WTC11 (cell line): ENCODE measurements around the gene UNC79. TPM values are rescaled to one million over a fixed set of nuclear protein-coding genes. Genes with fewer than 3 reads are reported as not detected.

ENCODE experiments used
- ATAC-seq: fragments of 200-7000 bp; cut with Tn5 transposase; 2 replicates; pipeline ENCODE4 v1.10.0; 2021; ENCODE audit warnings: mild to moderate bottlenecking, moderate library complexity
- CTCF ChIA-PET: fragments of 300-600 bp; sonication (Branson Sonifier 250); formaldehyde crosslinking; loops from one replicate; lab custom pipeline; 2021; ENCODE audit warnings: antibody characterized with exemption; lab: Charles Lee
- POLR2A ChIA-PET: fragments of 350-600 bp; sonication (Branson Sonifier 250); formaldehyde crosslinking; loops from one replicate; lab custom pipeline; 2021; ENCODE audit warnings: antibody characterized with exemption; lab: Charles Lee
- DNase-seq: peaks from one replicate; pipeline ENCODE4 v3.0.0; 2021; ENCODE audit warnings: low spot score
- H3K27ac Mint-ChIP-seq: 2 replicates; pipeline ENCODE4 v1.8.0; 2021; ENCODE audit warnings: mixed read lengths
- H3K27me3 Mint-ChIP-seq: 2 replicates; pipeline ENCODE4 v1.8.0; 2021; ENCODE audit warnings: low read depth, mild to moderate bottlenecking, moderate library complexity, mixed read lengths
- H3K36me3 Mint-ChIP-seq: 2 replicates; pipeline ENCODE4 v1.8.0; 2021; ENCODE audit warnings: mixed read lengths
- H3K4me1 Mint-ChIP-seq: 2 replicates; pipeline ENCODE4 v1.8.0; 2022; ENCODE audit warnings: mixed read lengths
- H3K4me3 Mint-ChIP-seq: 2 replicates; pipeline ENCODE4 v1.8.0; 2021; ENCODE audit warnings: mild to moderate bottlenecking, moderate library complexity, mixed read lengths
- H3K9me3 Mint-ChIP-seq: 2 replicates; pipeline ENCODE4 v1.8.0; 2021; ENCODE audit warnings: mixed read lengths
- ATF6 ChIP-seq: sonication (generic); formaldehyde crosslinking; IDR thresholded peaks from 2 replicates; pipeline ENCODE4 v1.8.1; 2023; ENCODE audit warnings: mild to moderate bottlenecking, missing genetic modification reagents
- CBFB ChIP-seq: sonication (generic); formaldehyde crosslinking; IDR thresholded peaks from 2 replicates; pipeline ENCODE4 v1.8.1; 2022; ENCODE audit warnings: mild to moderate bottlenecking, low read depth, missing genetic modification reagents
- CTCF ChIP-seq: fragments of 200-600 bp; IDR thresholded peaks from 2 replicates; pipeline ENCODE4 v1.8.0; 2022; ENCODE audit warnings: antibody characterized with exemption
- ETV6 ChIP-seq: sonication (generic); formaldehyde crosslinking; IDR thresholded peaks from 2 replicates; pipeline ENCODE4 v1.8.1; 2022; ENCODE audit warnings: mild to moderate bottlenecking, missing genetic modification reagents
- GRHL2 ChIP-seq: fragments of 250-450 bp; sonication (Bioruptor Pico); IDR thresholded peaks from 2 replicates; pipeline ENCODE4 v1.8.0; 2022; ENCODE audit warnings: mild to moderate bottlenecking, moderate library complexity; ENCODE audit not compliant: insufficient replicate concordance, severe bottlenecking
- HMGXB4 ChIP-seq: sonication (generic); formaldehyde crosslinking; IDR thresholded peaks from 2 replicates; pipeline ENCODE4 v1.8.1; 2023; ENCODE audit warnings: mild to moderate bottlenecking, moderate library complexity, missing genetic modification reagents
- MYBL2 ChIP-seq: sonication (generic); formaldehyde crosslinking; IDR thresholded peaks from 2 replicates; pipeline ENCODE4 v1.8.1; 2023; ENCODE audit warnings: mild to moderate bottlenecking, moderate library complexity, missing genetic modification reagents
- PREB ChIP-seq: sonication (generic); formaldehyde crosslinking; IDR thresholded peaks from 2 replicates; pipeline ENCODE4 v1.8.1; 2022; ENCODE audit warnings: mild to moderate bottlenecking, missing genetic modification reagents, moderate library complexity, borderline replicate concordance
- TCF7 ChIP-seq: sonication (generic); formaldehyde crosslinking; IDR thresholded peaks from 2 replicates; pipeline ENCODE4 v1.8.0; 2022; ENCODE audit warnings: mild to moderate bottlenecking, low read depth, missing genetic modification reagents, moderate library complexity
- ZNF232 ChIP-seq: sonication (generic); formaldehyde crosslinking; IDR thresholded peaks from 2 replicates; pipeline ENCODE4 v1.8.0; 2022; ENCODE audit warnings: mild to moderate bottlenecking, missing genetic modification reagents
- ZNF263 ChIP-seq: sonication (generic); formaldehyde crosslinking; IDR thresholded peaks from 2 replicates; pipeline ENCODE4 v1.8.1; 2022; ENCODE audit warnings: low read depth, mild to moderate bottlenecking, moderate library complexity, missing genetic modification reagents
- ZNF281 ChIP-seq: sonication (generic); formaldehyde crosslinking; IDR thresholded peaks from 2 replicates; pipeline ENCODE4 v1.8.0; 2023; ENCODE audit warnings: mild to moderate bottlenecking, missing genetic modification reagents
- ZNF671 ChIP-seq: fragments of 250-450 bp; sonication (Bioruptor Pico); IDR thresholded peaks from 2 replicates; pipeline ENCODE4 v1.8.0; 2021; ENCODE audit warnings: mild to moderate bottlenecking
- total RNA-seq: library from RNA; stranded (reverse); gene quantifications from 3 replicates; pipeline ENCODE4 v1.2.3, GENCODE V29; 2021

Gene UNC79
- total RNA-seq, 1 experiment from 2014 or later = 2.1 TPM

- TF ChIP-seq GRHL2 (CRISPR knock-in tag) = no peak
Observed at GRCh38 chr14:93654599-93654998, 223.9 kb downstream of the UNC79 start (continued).

- ATAC-seq (peak; percentile 80), DNase-seq (peak; percentile 17)
- Mint-ChIP-seq H3K9me3 (peaks cover 6% of the 10 kb centered on the region; the same call in 1 of the 2 replicates), H3K4me3 (no peak overlapping the region), H3K4me1 (peaks cover 14% of the 10 kb centered on the region), H3K27me3 (no peaks in the 10 kb centered on the region), H3K36me3 (no peaks in the 10 kb centered on the region), H3K27ac (peak overlapping the region; percentile 75; the same call in 1 of the 2 replicates)
- CTCF ChIA-PET = interaction anchor here (0.7 to 4.7 kb wide), 40 partner anchors 8 to 448 kb away, joined by 3 to 119 read pairs (median 4); partner anchors contain the start of genes GON7, PRIMA1 and UBR7
- POLR2A ChIA-PET = interaction anchor here (0.6 kb wide), 1 partner anchor 446 kb away, joined by 4 read pairs; no protein-coding TSS in a partner anchor
- no peak for TF ChIP-seq HMGXB4 (CRISPR knock-in tag)
- peak; percentile 51 for TF ChIP-seq CTCF
- TF ChIP-seq ZNF232 = no peak
- TF ChIP-seq ATF6 (CRISPR knock-in tag) = no peak
- TF ChIP-seq MYBL2 (CRISPR knock-in tag) = no peak
- TF ChIP-seq ETV6 (CRISPR knock-in tag) = no peak
- TF ChIP-seq ZNF263 (CRISPR knock-in tag) = no peak
- TF ChIP-seq CBFB = no peak
Observed at GRCh38 chr14:93655078-93655750, 224.5 kb downstream of the UNC79 start.

- Mint-ChIP-seq H3K27me3 (no peaks in the 10 kb centered on the region), H3K27ac (no peak overlapping the region), H3K36me3 (no peaks in the 10 kb centered on the region), H3K9me3 (no peaks in the 10 kb centered on the region), H3K4me3 (no peak overlapping the region), H3K4me1 (peaks cover 14% of the 10 kb centered on the region)
- ChIA-PET POLR2A (no interaction called here), CTCF (interaction anchor here (0.7 kb wide), 1 partner anchor 265 kb away, joined by 4 read pairs; no protein-coding TSS in a partner anchor)
- ATAC-seq (no peak), DNase-seq (no peak)
- TF ChIP-seq TCF7 (no peak), GRHL2 (CRISPR knock-in tag) (no peak), ZNF671 (CRISPR knock-in tag) (no peak), PREB (CRISPR knock-in tag) (no peak), ZNF281 (no peak)
Observed at GRCh38 chr14:93657875-93658274, 227.1 kb downstream of the UNC79 start.
